Memory B cell (primary cell): Measurements from ENCODE around the gene NR0B2.

Experiments
- ATAC-seq: fragments of 150-1000 bp; cut with Tn5 transposase; 2 replicates; pipeline ENCODE4 v1.10.0; 2021; ENCODE audit warnings: low read depth, mild to moderate bottlenecking, moderate library complexity
- DNase-seq, 2 donors: peaks; one replicate each; pipeline ENCODE4 v3.0.0; 2022; ENCODE audit warnings: low spot score in 2 of 2
- H3K27ac Mint-ChIP-seq: one replicate; pipeline ENCODE4 v1.8.0; 2022; ENCODE audit warnings: mild to moderate bottlenecking, moderate library complexity, mixed read lengths
- H3K27me3 Mint-ChIP-seq: one replicate; pipeline ENCODE4 v1.8.0; 2022; ENCODE audit warnings: mixed read lengths
- H3K36me3 Mint-ChIP-seq: one replicate; pipeline ENCODE4 v1.8.0; 2022; ENCODE audit warnings: mild to moderate bottlenecking, mixed read lengths
- H3K4me1 Mint-ChIP-seq: one replicate; pipeline ENCODE4 v1.8.0; 2022; ENCODE audit warnings: mixed read lengths
- H3K4me3 Mint-ChIP-seq: one replicate; pipeline ENCODE4 v1.8.0; 2022; ENCODE audit warnings: mild to moderate bottlenecking, moderate library complexity, mixed read lengths
- H3K9me3 Mint-ChIP-seq: one replicate; pipeline ENCODE4 v1.8.0; 2022; ENCODE audit warnings: mixed read lengths

Gene NR0B2

GRCh38 chr1:26861889-26862378, 51.8 kb downstream of the NR0B2 start:
- Mint-ChIP-seq H3K27me3 (no peaks in the 10 kb centered on the region), H3K9me3 (no peaks in the 10 kb centered on the region), H3K4me1 (peaks cover 5% of the 10 kb centered on the region), H3K4me3 (no peak overlapping the region), H3K27ac (peak overlapping the region; percentile 64), H3K36me3 (no peaks in the 10 kb centered on the region)
- no peak for DNase-seq
- ATAC-seq = no peak
